ENCODE measurements around the gene CYSRT1.
"Not testable (repeated sequence)": the region's sequence is repeated elsewhere in the genome, so short reads cannot be mapped to it uniquely, and the experiment has no call there.

CYSRT1 gene

DNA sequence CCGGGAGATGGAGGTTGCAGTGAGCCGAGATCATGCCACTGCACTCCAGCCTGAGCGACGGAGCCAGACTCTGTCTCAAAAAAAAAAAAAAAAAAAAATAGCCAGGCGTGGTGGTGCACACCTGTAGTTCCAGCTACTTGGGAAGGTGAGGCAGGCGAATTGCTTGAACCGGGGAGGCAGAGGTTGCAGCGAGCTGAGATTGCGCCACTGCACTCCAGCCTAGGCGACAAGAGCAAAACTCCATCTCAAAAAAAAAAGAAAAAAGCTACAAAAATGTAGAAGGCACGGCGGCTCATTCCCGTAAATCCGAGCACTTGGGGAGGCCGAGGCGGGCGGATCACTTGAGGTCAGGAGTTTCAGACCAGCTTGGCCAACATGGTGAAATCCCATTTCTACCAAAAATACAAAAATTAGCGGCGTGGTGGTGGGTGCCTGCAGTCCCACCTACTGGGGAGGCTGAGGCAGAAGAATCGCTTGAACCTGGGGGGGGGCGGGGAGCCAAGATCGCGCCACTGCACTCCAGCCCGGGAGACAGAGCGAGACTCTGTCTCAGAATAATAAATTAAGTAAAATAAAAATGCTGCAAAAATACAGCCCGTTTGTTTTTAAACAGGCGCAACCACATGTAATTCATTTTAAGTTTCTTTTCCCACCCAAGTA lies 14.7 kb downstream of the CYSRT1 start:
- DNase-seq = not testable (repeated sequence)

DNA sequence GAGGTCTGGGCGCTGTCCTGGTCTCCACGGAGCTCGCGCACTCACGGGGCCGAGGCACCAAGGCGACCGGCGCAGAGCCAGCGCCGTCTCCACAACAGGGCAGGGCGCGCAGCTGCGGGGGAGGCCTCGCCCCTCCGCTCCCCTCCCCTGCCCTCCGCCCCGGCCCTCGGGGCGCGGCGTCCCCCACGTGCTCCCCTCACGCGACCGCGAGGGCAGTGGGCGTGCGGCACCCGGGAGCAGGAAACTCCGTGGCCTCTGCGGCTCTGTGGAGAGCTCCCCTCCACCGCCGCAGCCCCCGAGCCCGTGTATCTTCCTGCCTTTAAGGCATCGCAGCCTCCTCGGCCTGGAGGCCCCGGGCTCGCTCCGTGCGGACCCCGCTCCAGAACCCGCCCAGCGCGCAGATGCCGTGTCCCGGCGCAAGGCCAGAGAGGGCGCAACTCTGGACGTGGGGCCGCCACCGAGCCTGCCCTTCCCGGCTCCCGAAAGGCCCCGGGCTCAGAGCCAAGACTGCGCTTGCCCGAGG lies 15.4 kb downstream of the CYSRT1 start:
- peak; percentile 81 to 86 for DNase-seq

DNA sequence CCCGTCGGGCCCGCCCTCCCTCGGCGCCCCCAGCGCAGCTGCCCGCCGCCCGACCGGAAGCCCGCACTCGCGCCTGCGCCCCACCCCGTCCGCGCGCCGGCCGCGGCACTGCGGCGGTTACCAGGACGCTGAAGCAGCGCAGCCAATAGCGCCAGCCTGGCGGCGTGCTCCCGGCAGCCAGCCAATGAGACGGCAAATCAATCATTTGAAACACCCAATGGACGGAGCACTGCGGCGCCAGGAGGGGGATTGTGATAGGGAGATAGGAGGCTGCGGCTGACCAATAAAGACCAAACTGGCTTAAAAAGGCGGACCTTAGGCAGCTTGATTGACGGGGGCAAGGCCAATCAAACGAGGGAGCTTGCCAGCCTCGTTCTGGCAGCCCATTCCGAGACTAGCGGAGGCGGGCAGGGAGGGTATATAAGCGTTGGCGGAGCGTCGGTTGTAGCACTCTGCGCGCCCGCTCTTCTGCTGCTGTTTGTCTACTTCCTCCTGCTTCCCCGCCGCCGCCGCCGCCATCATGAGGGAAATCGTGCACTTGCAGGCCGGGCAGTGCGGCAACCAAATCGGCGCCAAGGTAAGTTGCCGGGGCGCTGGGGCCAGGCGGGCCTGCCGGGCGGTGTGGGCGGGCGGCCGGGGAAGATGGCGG lies 16.0 kb downstream of the CYSRT1 start, which contains the start of gene TUBB4B:
TSS of gene TUBB4B (plus strand) at position 447 of the 649 bp plus-strand sequence. CDS start at position 521, 74 bp downstream.
- DNase-seq = peak; percentile 99 to 100

DNA sequence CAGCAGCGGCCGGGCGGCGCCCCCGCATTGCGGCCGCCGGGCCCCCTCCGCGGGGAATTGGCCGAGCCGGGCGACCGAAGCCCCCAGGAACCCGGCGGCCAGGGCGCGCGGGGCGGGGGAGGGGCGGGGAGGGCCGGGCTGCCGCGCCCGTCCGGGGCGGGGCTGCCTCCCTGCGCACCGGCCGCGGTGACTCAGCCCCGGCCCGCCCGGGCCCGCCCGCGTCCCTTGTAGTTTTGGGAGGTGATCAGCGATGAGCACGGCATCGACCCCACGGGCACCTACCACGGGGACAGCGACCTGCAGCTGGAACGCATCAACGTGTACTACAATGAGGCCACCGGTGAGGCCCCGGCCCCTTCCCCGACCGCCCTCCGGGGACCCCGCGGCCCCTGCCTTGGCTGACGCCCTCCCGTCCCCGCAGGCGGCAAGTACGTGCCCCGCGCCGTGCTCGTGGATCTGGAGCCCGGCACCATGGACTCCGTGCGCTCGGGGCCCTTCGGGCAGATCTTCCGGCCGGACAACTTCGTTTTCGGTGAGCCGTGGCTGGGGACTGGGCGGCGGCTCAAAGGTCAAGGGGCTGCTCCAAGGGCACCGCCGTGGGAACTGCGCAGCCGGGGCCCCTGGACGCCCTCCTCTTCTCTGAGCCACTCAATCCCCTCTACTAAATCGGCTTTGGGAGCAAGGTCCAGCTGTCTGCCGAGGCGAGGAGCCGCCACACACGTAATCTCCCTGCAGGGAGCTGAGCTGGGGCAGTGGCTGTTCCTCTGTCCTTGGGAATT lies 16.7 kb downstream of the CYSRT1 start:
- no peak for DNase-seq

DNA sequence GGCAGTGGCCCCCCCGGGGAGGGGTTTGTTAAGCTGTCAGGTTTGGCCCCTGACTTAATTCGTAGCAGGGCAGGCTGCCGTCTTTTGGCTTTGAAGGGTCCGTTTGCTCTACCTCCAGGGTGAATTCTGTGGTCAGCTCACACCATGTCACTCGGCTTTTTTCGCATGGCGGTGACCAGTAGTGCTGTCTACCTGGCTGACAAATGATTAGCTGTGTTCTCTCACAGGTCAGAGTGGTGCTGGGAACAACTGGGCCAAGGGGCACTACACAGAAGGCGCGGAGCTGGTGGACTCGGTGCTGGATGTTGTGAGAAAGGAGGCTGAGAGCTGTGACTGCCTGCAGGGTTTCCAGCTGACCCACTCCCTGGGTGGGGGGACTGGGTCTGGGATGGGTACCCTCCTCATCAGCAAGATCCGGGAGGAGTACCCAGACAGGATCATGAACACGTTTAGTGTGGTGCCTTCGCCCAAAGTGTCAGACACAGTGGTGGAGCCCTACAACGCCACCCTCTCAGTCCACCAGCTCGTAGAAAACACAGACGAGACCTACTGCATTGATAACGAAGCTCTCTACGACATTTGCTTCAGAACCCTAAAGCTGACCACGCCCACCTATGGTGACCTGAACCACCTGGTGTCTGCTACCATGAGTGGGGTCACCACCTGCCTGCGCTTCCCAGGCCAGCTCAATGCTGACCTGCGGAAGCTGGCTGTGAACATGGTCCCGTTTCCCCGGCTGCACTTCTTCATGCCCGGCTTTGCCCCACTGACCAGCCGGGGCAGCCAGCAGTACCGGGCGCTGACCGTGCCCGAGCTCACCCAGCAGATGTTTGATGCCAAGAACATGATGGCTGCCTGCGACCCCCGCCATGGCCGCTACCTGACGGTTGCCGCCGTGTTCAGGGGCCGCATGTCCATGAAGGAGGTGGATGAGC lies 17.6 kb downstream of the CYSRT1 start:
- DNase-seq = peak in 1 of 2 experiments; percentile 13

DNA sequence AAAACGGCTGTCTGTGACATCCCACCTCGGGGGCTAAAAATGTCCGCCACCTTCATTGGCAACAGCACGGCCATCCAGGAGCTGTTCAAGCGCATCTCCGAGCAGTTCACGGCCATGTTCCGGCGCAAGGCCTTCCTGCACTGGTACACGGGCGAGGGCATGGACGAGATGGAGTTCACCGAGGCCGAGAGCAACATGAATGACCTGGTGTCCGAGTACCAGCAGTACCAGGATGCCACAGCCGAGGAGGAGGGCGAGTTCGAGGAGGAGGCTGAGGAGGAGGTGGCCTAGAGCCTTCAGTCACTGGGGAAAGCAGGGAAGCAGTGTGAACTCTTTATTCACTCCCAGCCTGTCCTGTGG lies 18.3 kb downstream of the CYSRT1 start:
- DNase-seq = not testable (repeated sequence)

DNA sequence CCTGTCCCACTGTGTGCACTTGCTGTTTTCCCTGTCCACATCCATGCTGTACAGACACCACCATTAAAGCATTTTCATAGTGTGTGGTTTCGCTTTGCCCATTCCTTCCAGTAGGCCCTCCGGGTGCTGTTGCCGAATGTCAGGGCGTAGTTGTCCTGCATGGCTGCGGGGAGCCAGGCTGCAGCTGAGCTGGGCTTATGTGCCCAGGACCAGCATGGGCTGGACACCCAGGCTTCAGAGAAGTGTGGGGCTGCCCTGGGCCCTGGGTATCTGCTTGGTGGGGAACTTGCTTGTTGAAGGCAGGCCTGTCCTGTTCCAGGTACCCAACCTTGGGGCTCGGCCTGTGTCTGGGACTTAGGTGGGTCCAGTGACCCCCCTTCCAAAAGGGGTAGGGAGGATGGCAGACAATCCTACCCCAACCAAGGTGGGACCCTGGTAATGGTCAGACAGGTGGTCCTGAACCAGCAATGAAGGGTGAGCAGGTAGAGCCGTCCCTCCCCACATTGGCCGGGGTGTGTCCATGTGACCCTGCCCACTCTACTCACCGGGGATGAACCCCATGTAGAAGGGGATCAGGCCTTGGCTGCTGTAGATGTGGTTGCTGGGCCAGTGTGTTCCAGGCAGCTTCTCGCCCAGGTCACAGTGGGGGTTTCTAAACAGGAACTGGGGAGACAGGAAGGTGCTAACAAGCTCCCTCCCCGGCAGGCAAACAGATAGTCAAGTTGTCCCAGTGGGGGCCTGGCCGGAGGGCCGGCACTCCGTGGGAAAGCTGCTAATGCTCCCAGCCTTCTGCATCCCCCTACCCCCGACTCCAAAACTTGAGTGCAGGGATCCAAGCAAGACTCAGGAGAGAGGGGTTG lies 18.9 kb downstream of the CYSRT1 start:
- DNase-seq = peak; percentile 43 to 79

DNA sequence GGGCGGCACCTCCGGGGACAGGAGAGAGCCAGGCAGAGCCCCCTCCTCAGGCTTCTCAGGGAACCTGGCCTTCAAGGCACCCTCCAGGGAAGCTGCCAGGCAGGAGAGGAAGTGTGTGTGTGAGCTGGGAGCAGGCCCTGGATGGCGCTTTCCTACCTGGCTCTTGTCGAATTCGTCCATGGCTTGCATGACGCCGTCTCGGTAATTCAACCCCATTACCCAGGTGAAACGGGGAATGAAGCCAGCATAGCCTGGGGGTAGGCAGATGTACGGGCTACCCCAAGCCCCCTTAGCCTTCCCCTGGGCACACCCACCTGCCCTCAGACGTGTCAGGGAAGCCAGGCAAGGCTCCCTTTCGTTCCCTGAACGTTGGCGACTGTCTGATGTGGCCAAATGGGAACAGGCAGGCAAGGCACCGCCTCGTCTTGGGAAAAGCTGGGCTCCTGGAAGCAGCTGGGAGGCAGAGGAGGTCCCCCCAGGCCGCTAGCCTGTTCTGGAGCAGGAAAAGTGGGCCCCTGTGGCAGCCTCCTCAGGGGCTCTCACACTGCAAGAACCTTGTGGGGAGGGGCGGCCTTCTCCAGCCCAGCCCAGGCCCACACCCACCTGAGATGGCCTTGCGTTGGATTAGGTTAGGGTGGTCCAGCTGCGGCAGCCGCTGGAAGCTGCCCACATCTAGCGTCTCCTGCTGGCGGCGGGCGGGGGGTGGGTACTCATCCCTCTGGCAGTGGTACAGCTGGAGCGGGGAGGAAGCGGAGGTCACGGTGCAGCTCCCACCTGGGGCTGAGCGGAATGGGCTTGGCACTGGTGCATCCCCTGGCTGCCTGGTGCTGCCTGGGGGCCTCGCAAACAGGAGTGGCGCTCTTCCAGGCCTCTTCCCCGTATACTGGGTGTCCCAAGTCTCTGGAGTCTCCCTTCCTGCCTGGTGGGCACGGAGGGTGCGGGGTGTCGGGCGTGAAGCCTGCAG lies 19.8 kb downstream of the CYSRT1 start:
- peak; percentile 68 to 82 for DNase-seq

DNA sequence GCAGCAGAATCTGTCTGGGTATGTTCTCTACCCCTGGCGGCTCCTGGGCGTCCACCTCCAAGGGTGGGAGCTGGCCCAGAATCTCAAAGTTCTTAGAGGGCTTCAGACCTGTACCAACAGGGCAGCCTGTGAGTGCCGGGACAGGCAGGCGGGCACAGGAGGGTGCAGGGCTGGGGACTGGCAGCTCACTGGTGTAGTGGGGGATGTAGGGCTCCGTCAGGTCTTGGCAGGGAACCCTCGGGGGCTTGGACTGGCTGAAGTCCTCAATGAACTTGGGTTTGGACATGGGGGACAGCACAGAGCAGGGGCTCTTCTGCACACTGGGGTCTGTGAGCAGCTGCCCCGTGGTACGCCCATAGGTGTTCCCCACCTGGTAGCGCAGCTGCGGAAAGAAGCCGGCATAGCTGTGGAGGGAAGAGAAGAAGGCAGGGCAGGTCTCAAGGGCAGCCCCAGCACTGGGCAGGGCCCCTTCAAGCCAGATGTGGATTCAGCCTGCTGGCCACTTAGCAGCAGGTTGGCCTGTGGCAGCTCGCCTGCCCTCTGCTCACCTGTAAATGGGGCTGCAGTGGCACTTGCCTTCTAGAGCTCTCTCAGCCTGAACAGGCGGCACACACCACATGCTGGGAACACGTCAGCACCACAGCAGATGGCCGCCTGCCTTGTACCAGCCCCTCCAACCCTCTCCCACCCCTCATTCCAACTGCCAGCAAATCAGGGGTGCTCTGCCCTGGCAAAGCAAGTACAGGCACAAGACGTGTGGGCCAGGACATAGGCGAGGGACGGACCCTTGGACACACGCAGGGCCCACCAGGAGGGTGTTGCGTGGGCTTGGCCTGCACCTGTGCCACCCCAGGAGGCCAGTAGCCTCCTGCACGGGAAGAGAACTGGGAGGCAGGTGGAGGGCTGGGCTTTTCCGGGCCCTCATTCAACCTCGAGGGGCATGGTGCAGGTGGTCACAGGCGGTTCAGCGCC lies 20.8 kb downstream of the CYSRT1 start:
- no peak for DNase-seq

DNA sequence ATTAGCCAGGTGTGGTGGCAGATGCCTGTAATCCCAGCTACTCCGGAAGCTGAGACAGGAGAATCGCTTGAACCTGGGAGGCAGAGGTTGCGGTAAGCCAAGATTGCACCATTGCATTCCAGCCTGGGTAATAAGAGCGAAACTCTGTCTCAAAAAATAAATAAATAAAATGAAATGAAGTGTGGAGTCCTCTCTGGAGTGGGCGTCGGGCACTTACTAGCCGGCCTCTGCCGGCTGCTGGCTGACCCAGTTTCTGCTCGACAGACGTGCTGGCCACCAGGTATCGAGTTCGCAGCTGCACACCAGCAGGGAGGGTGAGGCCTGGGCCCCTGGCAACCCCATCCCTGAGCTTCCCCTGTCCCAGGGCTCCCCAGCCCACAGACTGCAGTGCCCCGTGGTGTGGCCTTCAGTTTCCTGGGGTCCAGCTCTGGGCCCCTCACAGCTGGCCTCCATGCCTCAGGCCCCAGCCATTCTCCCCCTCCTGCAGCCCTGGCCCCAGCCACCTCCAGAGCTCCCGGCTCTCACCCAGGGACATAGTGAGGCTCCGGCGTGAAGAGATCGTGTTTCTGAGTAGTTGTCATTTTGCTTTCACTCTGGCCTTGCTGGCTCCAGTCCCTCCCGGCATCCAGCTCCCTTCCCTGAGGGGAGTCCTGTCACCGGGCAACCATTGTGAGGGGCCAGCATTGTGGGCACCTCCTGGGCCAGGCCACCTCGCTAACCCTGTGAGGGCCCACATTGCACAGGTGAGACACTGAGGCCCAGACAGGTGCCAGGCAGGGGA lies 22.4 kb downstream of the CYSRT1 start:
- DNase-seq = no peak

DNA sequence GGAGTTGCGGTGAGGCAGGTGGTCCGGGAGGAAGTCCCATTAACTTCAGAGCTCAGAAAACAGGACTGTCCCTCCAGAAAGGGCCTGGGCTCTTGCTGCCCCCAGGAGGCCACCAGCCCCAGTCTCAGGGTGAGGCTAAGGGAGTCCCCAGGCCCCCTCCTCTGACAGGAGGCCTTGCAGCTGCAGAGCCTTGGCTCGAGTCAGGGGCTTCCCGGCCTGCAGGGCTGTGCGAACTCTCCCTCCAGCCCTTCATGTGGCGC lies 22.9 kb downstream of the CYSRT1 start:
- DNase-seq = no peak

DNA sequence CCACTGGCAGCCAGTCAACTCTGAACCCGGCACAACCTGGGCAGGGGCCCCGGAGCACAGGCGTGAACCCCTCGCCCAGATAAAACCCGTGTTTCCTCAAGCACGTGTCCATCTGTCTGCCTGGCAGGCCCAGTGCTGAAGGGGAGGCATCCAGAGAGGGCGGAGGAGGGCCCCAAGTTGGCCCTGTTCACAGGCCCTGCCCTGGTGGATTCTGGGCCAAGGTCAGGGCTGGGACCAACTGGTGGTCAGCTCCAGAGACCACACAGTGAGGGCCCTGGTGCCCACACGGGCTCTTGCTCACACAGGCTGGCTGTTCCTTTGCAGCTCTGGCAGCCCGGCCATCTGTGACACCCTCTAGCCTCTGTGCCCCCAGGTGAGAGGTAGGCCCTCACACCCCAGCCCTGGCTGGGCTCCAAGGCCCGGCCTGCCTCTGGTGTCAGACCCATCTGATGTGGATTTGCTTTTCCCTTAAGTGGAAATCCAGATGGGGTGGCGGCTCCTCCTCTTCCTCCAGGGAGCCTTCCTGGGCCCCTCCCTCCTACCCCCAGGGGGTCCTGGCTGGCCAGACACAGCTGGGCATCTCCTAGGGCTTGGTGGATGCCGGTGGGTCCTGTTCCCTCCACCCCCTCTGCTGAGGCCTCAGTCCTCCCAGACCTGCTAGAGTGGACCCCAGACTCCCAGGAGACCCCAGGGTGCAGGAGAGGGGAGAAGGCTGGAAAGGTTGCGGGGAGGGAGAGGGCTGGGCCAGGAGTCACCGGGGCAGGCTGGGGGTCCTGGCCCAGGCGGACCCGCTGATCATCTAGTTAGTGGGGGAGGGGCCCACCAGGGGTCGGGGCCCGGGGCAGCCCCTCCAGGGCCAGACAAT lies 25.6 kb downstream of the CYSRT1 start:
- DNase-seq = no peak

DNA sequence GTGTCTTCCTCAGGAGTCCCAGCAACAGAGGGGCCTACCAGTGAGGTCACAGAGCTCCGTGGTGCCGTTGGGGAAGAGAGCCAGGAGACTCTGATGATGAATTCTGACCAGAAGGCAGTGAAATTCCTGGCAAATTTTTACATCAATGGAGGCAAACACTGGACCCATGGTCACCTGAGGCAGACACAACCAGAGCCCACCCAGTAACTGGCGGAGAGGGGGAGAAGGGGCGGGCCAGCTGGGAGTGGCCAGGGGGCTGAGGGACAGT lies 26.2 kb downstream of the CYSRT1 start, which contains the start of gene STPG3:
TSS of gene STPG3 (plus strand) at position 93 of the 268 bp plus-strand sequence. CDS start at position 94, 1 bp downstream.
- no peak for DNase-seq

DNA sequence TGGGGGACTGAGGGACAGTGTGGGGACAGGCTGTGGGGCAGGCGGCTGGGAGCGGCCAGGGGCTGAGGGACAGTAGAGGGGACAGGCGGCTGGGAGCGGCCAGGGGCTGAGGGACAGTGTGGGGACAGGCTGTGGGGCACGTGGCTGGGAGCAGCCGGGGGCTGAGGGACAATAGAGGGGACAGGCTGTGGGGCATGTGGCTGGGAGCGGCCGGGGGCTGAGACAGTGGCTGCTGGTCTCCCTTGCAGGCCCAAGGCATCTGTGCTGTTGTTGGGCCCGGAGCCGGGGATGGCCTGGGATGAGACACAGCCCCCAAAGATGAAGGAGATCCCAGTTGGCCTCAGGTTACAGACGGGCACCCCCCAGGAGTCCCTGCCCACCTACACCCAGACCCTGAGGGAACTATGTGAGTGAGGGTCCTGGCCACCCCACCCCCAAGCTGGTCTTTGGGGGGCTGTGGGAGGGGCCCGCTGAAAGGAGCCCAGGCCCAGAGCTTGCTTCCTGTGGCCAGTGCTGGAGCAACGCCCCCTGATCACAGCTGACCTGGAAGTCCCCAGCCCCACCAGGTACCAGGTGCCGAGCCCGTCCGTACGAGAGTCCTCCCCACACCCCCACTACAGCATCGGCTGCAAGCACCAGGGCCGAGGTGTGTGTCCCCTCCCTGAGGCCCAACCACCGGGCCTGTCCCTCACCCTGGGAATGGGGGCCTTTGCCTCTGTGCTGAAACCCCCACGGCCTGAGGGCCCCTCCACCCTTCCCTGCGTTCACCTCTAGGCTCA lies 26.7 kb downstream of the CYSRT1 start:
- no peak for DNase-seq

DNA sequence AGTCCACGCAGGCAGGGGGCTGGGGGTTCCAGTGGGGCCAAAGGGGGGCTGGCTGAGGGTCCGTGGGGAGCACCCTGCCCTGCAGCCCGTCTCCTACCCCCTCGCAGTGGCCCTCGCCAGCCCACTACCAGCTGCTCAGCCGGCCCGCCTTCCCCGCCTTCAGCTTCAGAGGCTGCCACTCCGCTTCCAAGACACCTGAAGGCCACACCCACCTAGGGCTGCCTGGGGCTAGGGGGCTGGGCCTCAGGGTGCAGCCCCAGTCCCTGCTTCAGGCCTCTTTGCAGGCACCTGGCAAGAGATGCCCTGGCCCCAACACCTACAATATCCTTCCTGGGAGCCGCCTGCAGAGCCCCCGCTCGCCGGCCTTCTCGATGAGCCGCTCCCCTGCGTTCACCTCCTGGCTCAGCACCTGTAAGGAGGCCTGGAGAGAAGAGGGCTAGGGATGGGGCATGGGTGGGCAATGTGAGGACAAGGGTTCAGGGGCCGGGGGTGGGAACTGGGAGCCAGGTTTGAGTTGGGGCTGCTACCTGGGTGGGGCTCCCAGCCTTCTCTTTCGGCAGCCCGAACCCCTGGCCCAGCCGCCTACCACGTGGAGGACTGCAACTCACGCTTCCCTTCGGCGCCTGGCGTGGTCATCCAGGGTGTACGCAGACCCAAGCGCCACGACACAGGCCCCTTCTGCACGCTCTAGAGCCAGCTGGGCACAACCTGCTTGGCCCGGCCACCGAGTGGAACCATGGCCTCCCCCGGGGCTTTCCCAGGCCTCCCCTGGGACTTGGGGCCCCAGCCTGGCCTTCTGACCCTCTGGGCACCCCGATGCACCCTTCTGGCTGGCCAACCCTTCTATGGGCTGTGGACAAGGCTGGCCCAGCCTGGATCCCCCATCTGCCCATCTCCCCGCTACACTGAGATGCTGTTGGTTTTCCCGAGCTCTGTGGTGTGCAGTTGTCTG lies 27.9 kb downstream of the CYSRT1 start:
- peak in 1 of 2 experiments; percentile 23 for DNase-seq

Measured in NCI-H2081 (cell line).